GM18526 (cell line): ENCODE data around the gene TOR2A.

Experiments
- POLR2A ChIP-seq: IDR thresholded peaks from 3 replicates; pipeline ENCODE4 v1.6.1; 2011; ENCODE audit not compliant: insufficient read length; ENCODE audit errors: extremely low read depth

Gene TOR2A

GRCh38 chr9:127720031-127720864 is 14.8 kb downstream of the TOR2A start:
- TF ChIP-seq POLR2A = no peak

- no peak for TF ChIP-seq POLR2A
These were observed 17.3 kb downstream of the TOR2A start for GRCh38 chr9:127717766-127718165.

- TF ChIP-seq POLR2A = no peak
These were observed 18.7 kb downstream of the TOR2A start for GRCh38 chr9:127716412-127716811.

GRCh38 chr9:127715470-127716337 is 19.4 kb downstream of the TOR2A start, which contains the start of the genes PTRH1 and TTC16:
TSS of gene PTRH1 (minus strand) at chr9:127715663. CDS start at chr9:127715639, 24 bp downstream.
TSS of gene TTC16 (plus strand) at chr9:127716079. CDS start at chr9:127716146, 67 bp downstream.
- peak; percentile 41 for TF ChIP-seq POLR2A

GRCh38 chr9:127714951-127715469 is 20.1 kb downstream of the TOR2A start:
- no peak for TF ChIP-seq POLR2A

GRCh38 chr9:127714020-127714750 is 20.9 kb downstream of the TOR2A start:
- TF ChIP-seq POLR2A = no peak

- no peak for TF ChIP-seq POLR2A
These were observed 22.2 kb downstream of the TOR2A start for GRCh38 chr9:127712867-127713266.

GRCh38 chr9:127712371-127712770 is 22.7 kb downstream of the TOR2A start:
- no peak for TF ChIP-seq POLR2A

- TF ChIP-seq POLR2A = no peak
These were observed 23.2 kb downstream of the TOR2A start for GRCh38 chr9:127711831-127712274.

GRCh38 chr9:127711226-127711701 is 23.8 kb downstream of the TOR2A start:
- TF ChIP-seq POLR2A = no peak

- no peak for TF ChIP-seq POLR2A
These were observed 24.8 kb downstream of the TOR2A start for GRCh38 chr9:127710204-127710783.

- no peak for TF ChIP-seq POLR2A
These were observed 26.0 kb downstream of the TOR2A start for GRCh38 chr9:127708952-127709587.

- no peak for TF ChIP-seq POLR2A
These were observed 27.3 kb downstream of the TOR2A start for GRCh38 chr9:127707766-127708165.

GRCh38 chr9:127706836-127707241 is 28.3 kb downstream of the TOR2A start, which contains the start of gene CFAP157:
TSS of gene CFAP157 (plus strand) at chr9:127706988. CDS start at chr9:127707032, 44 bp downstream.
- TF ChIP-seq POLR2A = no peak
